Activated CD8-positive, alpha-beta T cell treated with anti-CD3 and anti-CD28 coated beads for 36 hours (primary cell): Measurements from ENCODE around the gene PERCC1. TPM values are rescaled to one million over a fixed set of nuclear protein-coding genes. Genes with fewer than 3 reads are reported as not detected.

ENCODE experiments used
- ATAC-seq: fragments of 200-7000 bp; cut with Tn5 transposase; one replicate; pipeline ENCODE4 v1.10.0; 2021; ENCODE audit warnings: mild to moderate bottlenecking, moderate library complexity
- CTCF ChIA-PET: fragments of 350-600 bp; sonication (Branson Sonifier 250); formaldehyde crosslinking; loops from one replicate; lab custom pipeline; 2021; ENCODE audit warnings: antibody characterized with exemption; lab: Charles Lee
- POLR2A ChIA-PET: fragments of 350-600 bp; sonication (Branson Sonifier 250); formaldehyde crosslinking; loops from one replicate; lab custom pipeline; 2021; ENCODE audit warnings: antibody characterized with exemption; lab: Charles Lee
- DNase-seq: peaks from one replicate; pipeline ENCODE4 v3.0.0-alpha.2; 2020
- H3K27ac Mint-ChIP-seq: one replicate; pipeline ENCODE4 v1.8.0; 2021; ENCODE audit warnings: mild to moderate bottlenecking, mixed read lengths
- H3K27me3 Mint-ChIP-seq: one replicate; pipeline ENCODE4 v1.8.0; 2021; ENCODE audit warnings: mixed read lengths
- H3K36me3 Mint-ChIP-seq: one replicate; pipeline ENCODE4 v1.8.0; 2021; ENCODE audit warnings: low read depth, mixed read lengths
- H3K4me1 Mint-ChIP-seq: one replicate; pipeline ENCODE4 v1.8.0; 2021; ENCODE audit warnings: low read depth, mixed read lengths
- H3K4me3 Mint-ChIP-seq: one replicate; pipeline ENCODE4 v1.8.0; 2021; ENCODE audit warnings: mild to moderate bottlenecking, moderate library complexity, mixed read lengths
- H3K9me3 Mint-ChIP-seq: one replicate; pipeline ENCODE4 v1.8.0; 2021; ENCODE audit warnings: mixed read lengths
- intact Hi-C: fragments of 100-400 bp; cut with micrococcal nuclease; formaldehyde crosslinking; loops from one replicate; pipeline ENCODE4 v1.10.0; 2022
- total RNA-seq, 2 experiments: library from RNA; stranded (reverse); gene quantifications; one replicate each; pipeline ENCODE4 v1.2.3, GENCODE V29; 2021
- TF ChIP-seq, protein P1 (sequence below): fragments of 200-600 bp; IDR thresholded peaks from one replicate; pipeline ENCODE4 v1.8.0; 2022; ENCODE audit warnings: antibody characterized with exemption, mild to moderate bottlenecking

Gene PERCC1
- total RNA-seq, 2 experiments from 2014 or later, result 0.29 TPM; not detected in 1

DNA sequence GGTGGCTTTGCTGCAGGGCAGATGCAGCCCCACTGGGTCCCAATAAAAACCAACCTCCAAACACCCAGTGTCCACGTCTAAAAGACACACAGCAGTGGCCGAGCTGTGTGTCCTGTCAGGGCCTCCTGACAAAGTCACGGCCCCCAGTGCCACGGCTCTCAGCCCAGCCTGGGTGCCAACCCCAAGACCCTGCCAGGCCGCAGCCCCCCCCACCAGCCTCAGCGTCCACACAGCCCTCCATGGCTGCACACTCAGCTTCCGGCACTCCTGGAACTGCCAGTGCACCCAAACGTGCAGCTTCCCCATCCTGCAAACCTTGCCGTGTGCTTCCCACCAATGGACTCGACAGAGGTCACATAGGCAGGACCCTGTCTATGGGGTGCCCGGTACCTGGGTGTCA, 17.1 kb downstream of the PERCC1 start:
- DNase-seq (no peak), ATAC-seq (no peak)
- intact Hi-C loops, result no loop called here
- ChIA-PET CTCF (no interaction called here), POLR2A (no interaction called here)
- no peaks in the 10 kb centered on the region for H3K27me3 Mint-ChIP-seq
- no peak overlapping the region for H3K27ac Mint-ChIP-seq
- TF ChIP-seq, protein P1, sequence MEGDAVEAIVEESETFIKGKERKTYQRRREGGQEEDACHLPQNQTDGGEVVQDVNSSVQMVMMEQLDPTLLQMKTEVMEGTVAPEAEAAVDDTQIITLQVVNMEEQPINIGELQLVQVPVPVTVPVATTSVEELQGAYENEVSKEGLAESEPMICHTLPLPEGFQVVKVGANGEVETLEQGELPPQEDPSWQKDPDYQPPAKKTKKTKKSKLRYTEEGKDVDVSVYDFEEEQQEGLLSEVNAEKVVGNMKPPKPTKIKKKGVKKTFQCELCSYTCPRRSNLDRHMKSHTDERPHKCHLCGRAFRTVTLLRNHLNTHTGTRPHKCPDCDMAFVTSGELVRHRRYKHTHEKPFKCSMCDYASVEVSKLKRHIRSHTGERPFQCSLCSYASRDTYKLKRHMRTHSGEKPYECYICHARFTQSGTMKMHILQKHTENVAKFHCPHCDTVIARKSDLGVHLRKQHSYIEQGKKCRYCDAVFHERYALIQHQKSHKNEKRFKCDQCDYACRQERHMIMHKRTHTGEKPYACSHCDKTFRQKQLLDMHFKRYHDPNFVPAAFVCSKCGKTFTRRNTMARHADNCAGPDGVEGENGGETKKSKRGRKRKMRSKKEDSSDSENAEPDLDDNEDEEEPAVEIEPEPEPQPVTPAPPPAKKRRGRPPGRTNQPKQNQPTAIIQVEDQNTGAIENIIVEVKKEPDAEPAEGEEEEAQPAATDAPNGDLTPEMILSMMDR, result no peak
- H3K9me3 Mint-ChIP-seq, result no peaks in the 10 kb centered on the region
- H3K4me3 Mint-ChIP-seq, result no peak overlapping the region
- no peaks in the 10 kb centered on the region for H3K36me3 Mint-ChIP-seq
- no peaks in the 10 kb centered on the region for H3K4me1 Mint-ChIP-seq

DNA sequence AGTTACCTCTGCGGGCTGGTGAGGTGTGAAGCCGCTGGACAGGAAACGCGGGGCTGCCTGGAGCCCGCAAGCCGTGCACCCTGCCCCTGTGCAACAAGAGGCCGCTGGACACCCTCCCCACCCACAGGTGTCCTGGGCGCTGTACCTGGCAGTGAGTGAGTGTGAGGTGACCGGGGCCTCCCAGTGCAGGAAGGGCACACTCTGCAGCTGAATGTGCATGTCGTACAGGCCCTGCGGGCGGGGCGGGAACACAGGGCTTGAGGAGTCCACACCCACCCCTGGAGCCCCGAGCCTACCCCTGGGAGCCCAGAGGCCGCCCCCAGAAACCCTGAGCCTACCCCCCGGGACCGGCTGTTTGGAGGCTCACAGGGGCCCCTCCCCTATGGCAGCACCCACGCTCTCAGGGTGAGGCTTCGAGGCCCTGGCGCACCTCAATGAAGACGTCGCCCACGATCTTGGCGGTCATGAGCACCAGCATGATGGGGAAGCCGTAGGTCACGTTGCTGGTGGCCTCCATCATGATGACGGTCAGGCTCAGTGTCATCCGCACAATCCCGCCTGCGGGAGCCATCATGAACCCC, 17.7 kb downstream of the PERCC1 start:
- ATAC-seq, result no peak
- POLR2A ChIA-PET, result no interaction called here
- CTCF ChIA-PET, result no interaction called here
- TF ChIP-seq, protein P1, result no peak
- H3K9me3 Mint-ChIP-seq, result no peaks in the 10 kb centered on the region
- no peaks in the 10 kb centered on the region for H3K4me1 Mint-ChIP-seq
- no peak overlapping the region for H3K4me3 Mint-ChIP-seq
- intact Hi-C loops, result no loop called here
- H3K27ac Mint-ChIP-seq, result no peak overlapping the region
- no peaks in the 10 kb centered on the region for H3K27me3 Mint-ChIP-seq
- DNase-seq, result no peak
- no peaks in the 10 kb centered on the region for H3K36me3 Mint-ChIP-seq

DNA sequence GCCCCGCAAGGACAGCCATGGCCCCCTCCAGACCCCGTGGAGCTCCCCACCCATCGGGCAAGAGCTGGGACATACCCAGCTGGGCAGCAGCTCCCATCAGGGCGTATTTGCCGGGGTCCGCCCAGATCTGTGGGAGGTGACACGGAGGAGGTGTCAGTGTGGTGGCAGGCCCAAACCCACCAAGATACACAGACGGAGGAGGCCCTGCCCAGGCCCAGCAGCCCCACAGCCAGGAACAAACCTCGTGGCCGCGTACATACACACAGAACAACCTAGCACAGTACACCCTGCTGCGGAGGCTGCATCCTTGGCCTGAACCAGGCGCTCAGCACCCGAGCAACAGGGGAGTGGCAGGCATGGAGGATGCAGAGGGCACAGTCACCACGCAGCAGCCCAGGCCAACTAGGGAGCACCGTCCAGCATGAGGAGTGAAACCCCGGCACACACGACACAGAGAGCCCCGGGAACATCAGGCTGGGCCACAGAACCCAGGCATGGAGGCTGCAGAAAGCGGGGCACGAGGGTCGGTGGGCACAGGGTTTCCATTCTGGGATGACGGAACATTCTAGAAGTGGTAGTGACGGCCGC, 18.4 kb downstream of the PERCC1 start:
- POLR2A ChIA-PET, result no interaction called here
- intact Hi-C loops, result no loop called here
- H3K36me3 Mint-ChIP-seq, result no peaks in the 10 kb centered on the region
- no peak overlapping the region for H3K27ac Mint-ChIP-seq
- DNase-seq (no peak), ATAC-seq (no peak)
- TF ChIP-seq, protein P1, result no peak
- no peaks in the 10 kb centered on the region for H3K27me3 Mint-ChIP-seq
- CTCF ChIA-PET, result no interaction called here
- no peaks in the 10 kb centered on the region for H3K4me1 Mint-ChIP-seq
- no peak overlapping the region for H3K4me3 Mint-ChIP-seq
- no peaks in the 10 kb centered on the region for H3K9me3 Mint-ChIP-seq

DNA sequence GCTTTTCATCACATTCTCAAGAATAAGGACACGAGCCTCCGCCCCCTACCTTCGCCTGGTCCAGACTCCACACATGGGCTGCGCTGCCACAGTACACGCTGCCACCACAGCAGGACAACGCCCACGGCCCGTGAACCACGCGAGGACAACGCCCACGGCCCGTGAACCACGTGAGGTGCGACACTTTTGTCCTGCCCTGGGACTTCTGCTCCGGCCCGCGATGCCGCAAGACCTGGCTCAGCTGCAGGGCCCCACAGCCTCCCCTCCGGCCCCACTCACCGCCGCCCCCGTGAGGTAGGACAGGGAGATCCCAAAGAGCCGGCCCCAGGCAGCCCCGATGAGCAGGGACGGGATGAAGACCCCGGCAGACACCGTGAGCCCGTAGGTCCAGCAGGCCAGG, 19.3 kb downstream of the PERCC1 start:
- no peaks in the 10 kb centered on the region for H3K4me1 Mint-ChIP-seq
- ATAC-seq, result no peak
- intact Hi-C loops, result no loop called here
- POLR2A ChIA-PET, result interaction anchor here (1.0 kb wide), 1 partner anchor 42 kb away, joined by 3 read pairs; no protein-coding TSS in a partner anchor
- no peaks in the 10 kb centered on the region for H3K27me3 Mint-ChIP-seq
- H3K27ac Mint-ChIP-seq, result no peak overlapping the region
- no peaks in the 10 kb centered on the region for H3K9me3 Mint-ChIP-seq
- no peak overlapping the region for H3K4me3 Mint-ChIP-seq
- no peak for DNase-seq
- CTCF ChIA-PET, result no interaction called here
- TF ChIP-seq, protein P1, result no peak
- H3K36me3 Mint-ChIP-seq, result no peaks in the 10 kb centered on the region

DNA sequence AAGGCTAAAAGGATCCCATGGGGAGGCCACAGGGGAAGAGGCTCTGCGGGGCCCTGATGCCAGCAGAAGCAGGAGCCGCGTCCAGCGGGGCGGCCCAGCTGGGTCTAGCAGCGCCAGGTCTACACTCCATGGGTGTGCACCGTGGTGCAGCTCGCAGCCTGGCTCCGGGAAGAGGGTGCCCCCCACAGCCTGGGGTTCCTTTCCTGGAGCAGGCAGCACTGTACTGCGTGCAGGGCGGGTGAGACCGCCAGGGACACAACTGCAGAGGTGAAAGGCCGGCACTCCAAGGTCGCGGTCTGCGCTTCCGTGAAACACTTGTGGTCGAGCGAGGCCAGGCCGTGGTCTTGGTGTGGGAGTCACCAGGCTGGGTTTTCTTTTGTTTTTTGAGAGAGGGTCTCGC, 20.0 kb downstream of the PERCC1 start:
- intact Hi-C loops, result no loop called here
- no peaks in the 10 kb centered on the region for H3K27me3 Mint-ChIP-seq
- DNase-seq, result no peak
- ChIA-PET POLR2A (interaction anchor here (1.0 kb wide), 1 partner anchor 42 kb away, joined by 3 read pairs; no protein-coding TSS in a partner anchor), CTCF (no interaction called here)
- no peaks in the 10 kb centered on the region for H3K36me3 Mint-ChIP-seq
- ATAC-seq, result no peak
- no peak overlapping the region for H3K27ac Mint-ChIP-seq
- TF ChIP-seq, protein P1, result no peak
- H3K9me3 Mint-ChIP-seq, result no peaks in the 10 kb centered on the region
- H3K4me1 Mint-ChIP-seq, result no peaks in the 10 kb centered on the region
- no peak overlapping the region for H3K4me3 Mint-ChIP-seq
